HepG2 (cell line): ENCODE measurements around the gene CROT. TPM values are rescaled to one million over a fixed set of nuclear protein-coding genes. Genes with fewer than 3 reads are reported as not detected.

Source experiments
- ATAD3A ChIP-seq: sonication (generic); formaldehyde crosslinking; IDR thresholded peaks from 2 replicates; pipeline ENCODE4 v1.4.0; 2020; ENCODE audit warnings: missing genetic modification reagents
- GZF1 ChIP-seq: sonication (generic); formaldehyde crosslinking; IDR thresholded peaks from 2 replicates; pipeline ENCODE4 v1.5.1; 2020; ENCODE audit warnings: mild to moderate bottlenecking, missing genetic modification reagents
- HHEX ChIP-seq: IDR thresholded peaks from 2 replicates; pipeline ENCODE4 v1.6.1; 2016; ENCODE audit warnings: control low read depth
- KDM2A ChIP-seq: sonication (generic); formaldehyde crosslinking; IDR thresholded peaks from 2 replicates; pipeline ENCODE4 v1.4.0; 2020; ENCODE audit warnings: low read depth, missing genetic modification reagents, borderline replicate concordance
- KLF15 ChIP-seq: sonication (generic); formaldehyde crosslinking; IDR thresholded peaks from 2 replicates; pipeline ENCODE4 v1.8.1; 2023; ENCODE audit warnings: borderline replicate concordance, mild to moderate bottlenecking, inconsistent platforms, missing genetic modification reagents, mixed read lengths
- NFKB2 ChIP-seq: sonication (generic); formaldehyde crosslinking; IDR thresholded peaks from 2 replicates; pipeline ENCODE4 v1.4.0; 2020; ENCODE audit warnings: missing genetic modification reagents, borderline replicate concordance
- SKI ChIP-seq: fragments of 450-650 bp; IDR thresholded peaks from one replicate; pipeline ENCODE4 v1.6.1; 2018; ENCODE audit warnings: mild to moderate bottlenecking; ENCODE audit not compliant: partially characterized antibody
- ZFP41 ChIP-seq: sonication (generic); formaldehyde crosslinking; IDR thresholded peaks from 2 replicates; pipeline ENCODE4 v1.4.0; 2020; ENCODE audit warnings: mild to moderate bottlenecking, missing genetic modification reagents, borderline replicate concordance
- ZFYVE20 ChIP-seq: sonication (generic); formaldehyde crosslinking; IDR thresholded peaks from 2 replicates; pipeline ENCODE4 v1.8.0; 2023; ENCODE audit warnings: low read depth, mild to moderate bottlenecking, moderate library complexity, missing genetic modification reagents, borderline replicate concordance
- ZNF160 ChIP-seq: sonication (generic); formaldehyde crosslinking; IDR thresholded peaks from 2 replicates; pipeline ENCODE4 v1.8.0; 2022; ENCODE audit warnings: mild to moderate bottlenecking, inconsistent platforms, missing genetic modification reagents
- ZNF678 ChIP-seq: sonication (generic); formaldehyde crosslinking; IDR thresholded peaks from 2 replicates; pipeline ENCODE4 v1.4.0; 2020; ENCODE audit warnings: mild to moderate bottlenecking, missing genetic modification reagents
- ZNF746 ChIP-seq: sonication (generic); formaldehyde crosslinking; IDR thresholded peaks from 2 replicates; pipeline ENCODE4 v1.8.0; 2022; ENCODE audit warnings: mild to moderate bottlenecking, missing genetic modification reagents
- polyA plus RNA-seq, 8 experiments: library from polyadenylated mRNA; depleted of rRNA in 3 of 8; stranded (reverse) in 7 of 8; unstranded in 1 of 8; fragments of >200 nt; fragmentation: Illumina TruSeq in 4 of 8; extraction: Trizol in 4 of 8; gene quantifications; 2 replicates each; pipeline versions ENCODE4 v1.2.1 to v1.2.3, GENCODE V29; 2011 to 2016; ENCODE audit warnings: low read depth in 4 of 8, missing spikeins in 1 of 8, mixed read lengths in 1 of 8; ENCODE audit not compliant: insufficient read depth in 1 of 8
- total RNA-seq, 5 experiments: library from RNA; depleted of rRNA; stranded (reverse); fragments of >200 nt; fragmentation: Illumina TruSeq; extraction: Trizol; gene quantifications; 2 replicates each; pipeline ENCODE4 v1.2.3, GENCODE V29; 2016; ENCODE audit warnings: low read depth in 1 of 5
- TF ChIP-seq, protein P1 (sequence below): sonication (generic); formaldehyde crosslinking; IDR thresholded peaks from 2 replicates; pipeline ENCODE4 v1.8.0; 2022; ENCODE audit warnings: missing genetic modification reagents, low read depth, mild to moderate bottlenecking, borderline replicate concordance
- TF ChIP-seq, protein P2 (sequence below): sonication (generic); formaldehyde crosslinking; IDR thresholded peaks from 2 replicates; pipeline ENCODE4 v1.4.0; 2020; ENCODE audit warnings: mild to moderate bottlenecking, low read depth, missing genetic modification reagents
- TF ChIP-seq, protein P3 (sequence below): IDR thresholded peaks from 2 replicates; pipeline ENCODE4 v1.6.1; 2018; ENCODE audit warnings: missing genetic modification reagents
- TF ChIP-seq, protein P4 (sequence below): sonication (generic); formaldehyde crosslinking; IDR thresholded peaks from 2 replicates; pipeline ENCODE4 v1.5.1; 2020; ENCODE audit warnings: missing genetic modification reagents, mild to moderate bottlenecking, borderline replicate concordance
- TF ChIP-seq, protein P5 (sequence below): sonication (generic); formaldehyde crosslinking; IDR thresholded peaks from 2 replicates; pipeline ENCODE4 v1.4.0; 2020; ENCODE audit warnings: mild to moderate bottlenecking, missing genetic modification reagents

CROT gene
- total and polyA plus RNA-seq, 2 of the 13 experiments (the other 11 are each of a cell fraction or from before 2014, with no cell fraction given) = 5.0 to 13.7 TPM

DNA sequence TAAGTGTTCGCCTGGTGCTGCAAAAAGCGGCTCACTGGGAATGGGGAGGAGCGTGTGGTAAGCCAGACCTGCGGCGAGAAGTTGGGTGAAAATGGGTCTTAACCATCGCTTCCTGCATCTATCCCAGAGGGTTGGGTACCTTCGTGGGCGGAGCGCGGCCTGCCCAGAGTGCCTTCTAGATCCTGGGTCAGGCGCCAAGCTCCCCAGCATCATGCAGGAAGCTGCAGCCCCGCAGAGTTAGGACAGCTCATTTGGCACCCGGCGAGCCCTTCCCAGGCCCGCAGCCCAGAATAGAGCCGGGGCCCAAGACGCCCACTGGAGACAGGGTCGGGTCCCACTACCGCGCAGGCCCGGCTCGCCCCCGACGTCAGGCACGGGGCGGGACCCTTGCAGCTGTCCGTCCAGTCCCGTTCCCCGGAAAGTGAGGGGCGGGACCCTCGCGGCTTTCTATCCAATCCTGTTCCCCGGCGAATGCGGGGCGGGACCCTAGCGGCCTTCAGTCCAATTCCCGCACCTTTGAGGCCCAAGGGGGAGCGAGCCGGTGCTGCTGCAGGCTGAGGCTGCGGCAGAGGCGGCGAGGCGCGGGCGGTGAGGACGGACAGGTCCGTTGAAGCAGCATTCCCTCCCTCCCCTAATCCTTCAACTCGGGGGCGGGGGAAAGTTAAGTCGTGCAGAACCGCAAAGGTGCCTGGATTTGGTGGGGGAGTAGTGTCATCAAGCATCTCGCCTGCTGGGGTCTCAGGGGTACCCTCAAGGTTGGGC lies at the start of gene CROT (continued):
- TF ChIP-seq HHEX (CRISPR knock-in tag) (no peak), KDM2A (peak; percentile 88), KLF15 (CRISPR knock-in tag) (no peak), GZF1 (CRISPR knock-in tag) (no peak), ZNF160 (CRISPR knock-in tag) (0 out of 2 replicates have a peak, but pooled peaks have one; percentile 25), NFKB2 (CRISPR knock-in tag) (peak; percentile 88; the same call in 1 of the 2 replicates), SKI (peak; percentile 31), ZNF678 (CRISPR knock-in tag) (no peak; the same call in 1 of the 2 replicates), ZNF746 (CRISPR knock-in tag) (peak; percentile 71; the same call in 1 of the 2 replicates), ZFYVE20 (CRISPR knock-in tag) (no peak), ZFP41 (0 out of 2 replicates have a peak, but pooled peaks have one; percentile 69), ATAD3A (no peak)
- TF ChIP-seq, protein P1, sequence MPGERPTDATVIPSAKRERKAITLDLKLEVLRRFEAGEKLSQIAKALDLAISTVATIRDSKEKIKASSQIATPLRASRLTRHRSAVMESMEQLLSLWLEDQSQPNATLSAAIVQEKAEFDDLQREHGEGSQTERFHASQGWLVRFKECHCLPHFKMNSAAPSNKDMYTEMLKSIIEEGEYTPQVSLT (CRISPR knock-in tag) = no peak; the same call in 1 of the 2 replicates
- TF ChIP-seq, protein P2, sequence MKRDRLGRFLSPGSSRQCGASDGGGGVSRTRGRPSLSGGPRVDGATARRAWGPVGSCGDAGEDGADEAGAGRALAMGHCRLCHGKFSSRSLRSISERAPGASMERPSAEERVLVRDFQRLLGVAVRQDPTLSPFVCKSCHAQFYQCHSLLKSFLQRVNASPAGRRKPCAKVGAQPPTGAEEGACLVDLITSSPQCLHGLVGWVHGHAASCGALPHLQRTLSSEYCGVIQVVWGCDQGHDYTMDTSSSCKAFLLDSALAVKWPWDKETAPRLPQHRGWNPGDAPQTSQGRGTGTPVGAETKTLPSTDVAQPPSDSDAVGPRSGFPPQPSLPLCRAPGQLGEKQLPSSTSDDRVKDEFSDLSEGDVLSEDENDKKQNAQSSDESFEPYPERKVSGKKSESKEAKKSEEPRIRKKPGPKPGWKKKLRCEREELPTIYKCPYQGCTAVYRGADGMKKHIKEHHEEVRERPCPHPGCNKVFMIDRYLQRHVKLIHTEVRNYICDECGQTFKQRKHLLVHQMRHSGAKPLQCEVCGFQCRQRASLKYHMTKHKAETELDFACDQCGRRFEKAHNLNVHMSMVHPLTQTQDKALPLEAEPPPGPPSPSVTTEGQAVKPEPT (CRISPR knock-in tag) = peak; percentile 67; the same call in 1 of the 2 replicates
- TF ChIP-seq, protein P3, sequence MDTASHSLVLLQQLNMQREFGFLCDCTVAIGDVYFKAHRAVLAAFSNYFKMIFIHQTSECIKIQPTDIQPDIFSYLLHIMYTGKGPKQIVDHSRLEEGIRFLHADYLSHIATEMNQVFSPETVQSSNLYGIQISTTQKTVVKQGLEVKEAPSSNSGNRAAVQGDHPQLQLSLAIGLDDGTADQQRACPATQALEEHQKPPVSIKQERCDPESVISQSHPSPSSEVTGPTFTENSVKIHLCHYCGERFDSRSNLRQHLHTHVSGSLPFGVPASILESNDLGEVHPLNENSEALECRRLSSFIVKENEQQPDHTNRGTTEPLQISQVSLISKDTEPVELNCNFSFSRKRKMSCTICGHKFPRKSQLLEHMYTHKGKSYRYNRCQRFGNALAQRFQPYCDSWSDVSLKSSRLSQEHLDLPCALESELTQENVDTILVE = 0 out of 2 replicates have a peak, but pooled peaks have one; percentile 30
- TF ChIP-seq, protein P4, sequence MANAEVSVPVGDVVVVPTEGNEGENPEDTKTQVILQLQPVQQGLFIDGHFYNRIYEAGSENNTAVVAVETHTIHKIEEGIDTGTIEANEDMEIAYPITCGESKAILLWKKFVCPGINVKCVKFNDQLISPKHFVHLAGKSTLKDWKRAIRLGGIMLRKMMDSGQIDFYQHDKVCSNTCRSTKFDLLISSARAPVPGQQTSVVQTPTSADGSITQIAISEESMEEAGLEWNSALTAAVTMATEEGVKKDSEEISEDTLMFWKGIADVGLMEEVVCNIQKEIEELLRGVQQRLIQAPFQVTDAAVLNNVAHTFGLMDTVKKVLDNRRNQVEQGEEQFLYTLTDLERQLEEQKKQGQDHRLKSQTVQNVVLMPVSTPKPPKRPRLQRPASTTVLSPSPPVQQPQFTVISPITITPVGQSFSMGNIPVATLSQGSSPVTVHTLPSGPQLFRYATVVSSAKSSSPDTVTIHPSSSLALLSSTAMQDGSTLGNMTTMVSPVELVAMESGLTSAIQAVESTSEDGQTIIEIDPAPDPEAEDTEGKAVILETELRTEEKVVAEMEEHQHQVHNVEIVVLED = peak; percentile 56
- TF ChIP-seq, protein P5, sequence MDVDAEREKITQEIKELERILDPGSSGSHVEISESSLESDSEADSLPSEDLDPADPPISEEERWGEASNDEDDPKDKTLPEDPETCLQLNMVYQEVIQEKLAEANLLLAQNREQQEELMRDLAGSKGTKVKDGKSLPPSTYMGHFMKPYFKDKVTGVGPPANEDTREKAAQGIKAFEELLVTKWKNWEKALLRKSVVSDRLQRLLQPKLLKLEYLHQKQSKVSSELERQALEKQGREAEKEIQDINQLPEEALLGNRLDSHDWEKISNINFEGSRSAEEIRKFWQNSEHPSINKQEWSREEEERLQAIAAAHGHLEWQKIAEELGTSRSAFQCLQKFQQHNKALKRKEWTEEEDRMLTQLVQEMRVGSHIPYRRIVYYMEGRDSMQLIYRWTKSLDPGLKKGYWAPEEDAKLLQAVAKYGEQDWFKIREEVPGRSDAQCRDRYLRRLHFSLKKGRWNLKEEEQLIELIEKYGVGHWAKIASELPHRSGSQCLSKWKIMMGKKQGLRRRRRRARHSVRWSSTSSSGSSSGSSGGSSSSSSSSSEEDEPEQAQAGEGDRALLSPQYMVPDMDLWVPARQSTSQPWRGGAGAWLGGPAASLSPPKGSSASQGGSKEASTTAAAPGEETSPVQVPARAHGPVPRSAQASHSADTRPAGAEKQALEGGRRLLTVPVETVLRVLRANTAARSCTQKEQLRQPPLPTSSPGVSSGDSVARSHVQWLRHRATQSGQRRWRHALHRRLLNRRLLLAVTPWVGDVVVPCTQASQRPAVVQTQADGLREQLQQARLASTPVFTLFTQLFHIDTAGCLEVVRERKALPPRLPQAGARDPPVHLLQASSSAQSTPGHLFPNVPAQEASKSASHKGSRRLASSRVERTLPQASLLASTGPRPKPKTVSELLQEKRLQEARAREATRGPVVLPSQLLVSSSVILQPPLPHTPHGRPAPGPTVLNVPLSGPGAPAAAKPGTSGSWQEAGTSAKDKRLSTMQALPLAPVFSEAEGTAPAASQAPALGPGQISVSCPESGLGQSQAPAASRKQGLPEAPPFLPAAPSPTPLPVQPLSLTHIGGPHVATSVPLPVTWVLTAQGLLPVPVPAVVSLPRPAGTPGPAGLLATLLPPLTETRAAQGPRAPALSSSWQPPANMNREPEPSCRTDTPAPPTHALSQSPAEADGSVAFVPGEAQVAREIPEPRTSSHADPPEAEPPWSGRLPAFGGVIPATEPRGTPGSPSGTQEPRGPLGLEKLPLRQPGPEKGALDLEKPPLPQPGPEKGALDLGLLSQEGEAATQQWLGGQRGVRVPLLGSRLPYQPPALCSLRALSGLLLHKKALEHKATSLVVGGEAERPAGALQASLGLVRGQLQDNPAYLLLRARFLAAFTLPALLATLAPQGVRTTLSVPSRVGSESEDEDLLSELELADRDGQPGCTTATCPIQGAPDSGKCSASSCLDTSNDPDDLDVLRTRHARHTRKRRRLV (CRISPR knock-in tag) = no peak
